ENCODE measurements around the gene FRMPD4. TPM values are rescaled to one million over a fixed set of nuclear protein-coding genes. Genes with fewer than 3 reads are reported as not detected.

FRMPD4 gene
- total RNA-seq, 2 donors from 2014 or later, result not detected

DNA sequence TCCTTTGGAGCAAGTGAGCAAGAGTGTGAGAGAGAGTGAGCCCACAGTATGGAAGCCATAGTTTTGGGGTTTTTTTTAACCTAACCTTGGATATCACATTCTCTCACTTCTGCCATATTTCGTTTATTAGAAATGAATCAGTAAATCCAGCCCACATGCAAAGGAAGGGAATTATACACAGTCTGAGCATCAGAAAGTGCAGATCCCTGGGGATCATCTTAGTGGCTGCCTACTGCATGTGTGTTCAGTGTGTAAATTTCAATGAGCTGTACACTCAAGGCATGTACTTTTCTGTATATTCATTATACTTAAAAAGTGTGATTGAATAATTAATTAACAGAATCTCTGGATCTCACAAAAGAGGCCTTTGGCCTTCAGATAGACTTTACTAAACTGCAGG is 519.2 kb downstream of the FRMPD4 start:
- Mint-ChIP-seq H3K9me3 (no peaks in the 10 kb centered on the region), H3K4me3 (no peak overlapping the region), H3K4me1 (no peaks in the 10 kb centered on the region), H3K27ac (no peak overlapping the region), H3K36me3 (ENCODE audit: low read depth) (no peaks in the 10 kb centered on the region), H3K27me3 (peaks cover 4% of the 10 kb centered on the region)
- no peak for ATAC-seq (replicated peaks)

GRCh38 chrX:12657881-12658280 is 519.6 kb downstream of the FRMPD4 start:
- H3K27me3 Mint-ChIP-seq, result peaks cover 4% of the 10 kb centered on the region
- no peak overlapping the region for H3K27ac Mint-ChIP-seq
- H3K36me3 Mint-ChIP-seq (ENCODE audit: low read depth), result no peaks in the 10 kb centered on the region
- peak; percentile 18 for ATAC-seq (replicated peaks)
- no peaks in the 10 kb centered on the region for H3K9me3 Mint-ChIP-seq
- no peak overlapping the region for H3K4me3 Mint-ChIP-seq
- H3K4me1 Mint-ChIP-seq, result no peaks in the 10 kb centered on the region

DNA sequence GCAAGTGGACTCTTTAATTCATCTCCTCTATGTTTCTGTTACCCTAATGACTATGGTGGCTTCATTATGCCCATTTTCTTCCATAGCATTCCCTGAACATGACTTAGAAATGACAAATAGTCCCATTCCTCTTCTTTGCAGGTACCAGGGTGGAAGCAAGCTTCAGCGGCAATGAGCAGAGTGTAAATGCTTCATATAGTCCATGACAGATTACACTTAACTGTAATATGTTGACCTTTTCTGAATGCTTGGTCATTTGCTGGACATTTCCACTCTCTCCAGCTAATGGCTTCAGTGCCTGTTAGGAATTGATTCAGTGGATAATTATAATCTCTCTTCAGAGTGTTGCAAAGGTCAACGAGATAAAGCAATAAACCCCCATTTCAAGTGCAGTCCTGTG is 523.2 kb downstream of the FRMPD4 start:
- H3K4me1 Mint-ChIP-seq, result no peaks in the 10 kb centered on the region
- H3K4me3 Mint-ChIP-seq, result no peak overlapping the region
- no peak for ATAC-seq (replicated peaks)
- H3K9me3 Mint-ChIP-seq, result no peaks in the 10 kb centered on the region
- peaks cover 2% of the 10 kb centered on the region for H3K27me3 Mint-ChIP-seq
- no peak overlapping the region for H3K27ac Mint-ChIP-seq
- no peaks in the 10 kb centered on the region for H3K36me3 Mint-ChIP-seq (ENCODE audit: low read depth)

- Mint-ChIP-seq H3K27me3 (no peaks in the 10 kb centered on the region), H3K4me1 (no peaks in the 10 kb centered on the region), H3K27ac (no peak overlapping the region), H3K9me3 (no peaks in the 10 kb centered on the region), H3K4me3 (no peak overlapping the region), H3K36me3 (ENCODE audit: low read depth) (no peaks in the 10 kb centered on the region)
- ATAC-seq (replicated peaks), result peak; percentile 44
Measured at GRCh38 chrX:12672367-12673106, 534.3 kb downstream of the FRMPD4 start.

DNA sequence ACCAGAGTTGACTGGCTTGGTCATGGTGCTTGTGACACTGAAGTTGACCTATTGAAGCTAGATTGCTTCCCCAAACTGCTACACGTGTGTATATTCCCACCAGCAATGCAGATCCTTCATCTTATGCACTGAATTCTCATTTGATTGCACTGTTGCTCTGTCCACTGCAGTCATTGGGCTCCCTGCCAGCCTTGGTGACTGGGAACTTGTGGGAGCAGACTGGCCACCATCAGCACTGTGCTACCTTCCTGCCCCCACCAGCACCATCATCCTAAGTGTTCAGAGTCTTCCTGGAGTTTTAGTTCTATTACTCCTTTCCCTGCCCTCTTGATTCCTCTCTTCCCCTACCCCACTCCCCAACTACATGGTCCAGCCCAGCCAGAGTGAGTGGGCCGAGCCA is 535.2 kb downstream of the FRMPD4 start:
- no peak for ATAC-seq (replicated peaks)
- no peaks in the 10 kb centered on the region for H3K36me3 Mint-ChIP-seq (ENCODE audit: low read depth)
- H3K4me1 Mint-ChIP-seq, result no peaks in the 10 kb centered on the region
- H3K27ac Mint-ChIP-seq, result no peak overlapping the region
- no peaks in the 10 kb centered on the region for H3K27me3 Mint-ChIP-seq
- no peak overlapping the region for H3K4me3 Mint-ChIP-seq
- no peaks in the 10 kb centered on the region for H3K9me3 Mint-ChIP-seq

GRCh38 chrX:12679522-12679921 is 541.2 kb downstream of the FRMPD4 start:
- Mint-ChIP-seq H3K27me3 (no peaks in the 10 kb centered on the region), H3K9me3 (no peaks in the 10 kb centered on the region), H3K36me3 (ENCODE audit: low read depth) (no peaks in the 10 kb centered on the region), H3K27ac (no peak overlapping the region), H3K4me1 (no peaks in the 10 kb centered on the region), H3K4me3 (no peak overlapping the region)
- no peak for ATAC-seq (replicated peaks)

DNA sequence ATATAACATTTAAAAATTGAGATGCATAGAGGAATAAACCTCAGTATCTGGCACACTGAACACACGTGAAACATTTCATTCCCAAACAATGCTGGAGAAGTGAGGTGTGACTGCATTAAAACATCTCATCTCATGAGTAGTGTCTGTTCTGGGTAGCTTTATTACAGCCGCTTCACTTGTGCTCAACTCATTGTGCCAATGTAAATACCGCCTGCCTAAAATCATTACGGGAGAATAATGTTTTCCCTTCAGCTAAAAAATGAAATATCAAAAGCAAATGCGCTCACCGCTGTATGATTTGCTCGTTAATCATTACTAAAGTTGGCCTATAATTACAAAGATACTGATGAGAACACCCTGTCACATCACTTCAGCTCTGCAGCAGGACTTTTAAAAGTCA is 542.8 kb downstream of the FRMPD4 start:
- no peaks in the 10 kb centered on the region for H3K9me3 Mint-ChIP-seq
- no peak for ATAC-seq (replicated peaks)
- no peaks in the 10 kb centered on the region for H3K36me3 Mint-ChIP-seq (ENCODE audit: low read depth)
- no peak overlapping the region for H3K27ac Mint-ChIP-seq
- no peaks in the 10 kb centered on the region for H3K27me3 Mint-ChIP-seq
- H3K4me3 Mint-ChIP-seq, result no peak overlapping the region
- H3K4me1 Mint-ChIP-seq, result no peaks in the 10 kb centered on the region

DNA sequence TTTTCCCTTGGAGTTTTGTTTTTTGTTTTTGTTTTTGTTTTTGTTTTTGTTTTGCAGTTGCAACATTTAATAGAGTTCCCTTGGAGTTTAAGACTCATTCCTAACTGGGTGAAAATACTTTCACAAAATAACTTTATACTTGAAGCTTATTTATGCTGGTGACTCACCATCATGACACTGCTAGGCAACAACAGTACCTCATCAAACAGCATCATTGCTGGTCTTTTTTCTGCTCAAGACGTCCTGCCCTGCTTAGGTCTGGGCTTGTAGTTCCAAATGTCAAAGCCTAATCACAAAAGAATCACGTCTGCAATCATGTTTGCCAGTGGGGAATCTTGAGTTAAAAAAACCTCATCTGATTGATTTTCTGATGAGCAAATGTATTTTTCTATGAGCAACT is 547.3 kb downstream of the FRMPD4 start:
- H3K4me3 Mint-ChIP-seq, result no peak overlapping the region
- no peaks in the 10 kb centered on the region for H3K4me1 Mint-ChIP-seq
- H3K9me3 Mint-ChIP-seq, result no peaks in the 10 kb centered on the region
- H3K27ac Mint-ChIP-seq, result no peak overlapping the region
- no peaks in the 10 kb centered on the region for H3K36me3 Mint-ChIP-seq (ENCODE audit: low read depth)
- no peaks in the 10 kb centered on the region for H3K27me3 Mint-ChIP-seq
- no peak for ATAC-seq (replicated peaks)

DNA sequence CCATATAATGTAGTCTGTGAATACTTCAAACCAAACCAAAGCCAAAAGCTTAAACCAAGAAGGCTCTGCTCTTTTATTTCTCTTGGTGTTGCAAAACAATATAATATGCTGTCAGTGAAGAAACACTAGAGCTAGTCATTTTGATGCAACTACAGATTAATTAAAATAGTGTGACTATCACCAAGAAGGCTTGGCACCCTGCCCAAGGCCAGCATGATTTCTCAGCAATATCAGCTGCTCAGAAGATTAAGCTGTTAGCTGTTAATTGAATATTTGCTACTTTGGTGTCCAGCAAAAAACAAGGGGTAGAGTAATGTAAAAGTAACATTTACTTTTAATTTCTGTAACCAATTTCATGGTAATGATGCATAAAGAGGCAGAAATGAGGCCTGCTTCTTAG is 548.1 kb downstream of the FRMPD4 start:
- Mint-ChIP-seq H3K27me3 (no peaks in the 10 kb centered on the region), H3K4me3 (no peak overlapping the region), H3K27ac (no peak overlapping the region), H3K36me3 (ENCODE audit: low read depth) (no peaks in the 10 kb centered on the region), H3K4me1 (no peaks in the 10 kb centered on the region), H3K9me3 (no peaks in the 10 kb centered on the region)
- ATAC-seq (replicated peaks), result no peak

- no peak for ATAC-seq (replicated peaks)
- Mint-ChIP-seq H3K4me3 (no peak overlapping the region), H3K27me3 (peaks cover 6% of the 10 kb centered on the region), H3K36me3 (ENCODE audit: low read depth) (no peaks in the 10 kb centered on the region), H3K9me3 (no peaks in the 10 kb centered on the region), H3K27ac (no peak overlapping the region), H3K4me1 (no peaks in the 10 kb centered on the region)
Measured at GRCh38 chrX:12690646-12691045, 552.4 kb downstream of the FRMPD4 start.

DNA sequence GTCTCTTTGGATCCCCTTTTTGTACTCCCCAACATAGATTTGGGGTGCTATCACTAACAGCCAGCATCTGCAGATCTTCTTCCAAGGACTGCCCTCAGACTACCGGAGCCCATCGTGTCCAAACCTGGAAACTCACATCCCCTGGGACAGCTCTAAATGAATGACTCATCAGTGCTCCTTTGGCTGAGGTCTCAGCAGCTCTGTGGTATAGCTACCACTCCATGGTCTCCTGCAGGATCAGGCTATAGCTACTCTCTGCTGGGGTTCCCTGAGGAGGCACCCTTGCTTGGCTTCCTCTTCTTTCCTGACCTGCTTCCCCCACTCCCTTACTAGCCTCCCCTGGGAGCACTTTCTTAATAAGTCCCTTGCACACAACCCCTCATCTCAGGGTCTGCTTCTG is 555.5 kb downstream of the FRMPD4 start:
- H3K4me3 Mint-ChIP-seq, result no peak overlapping the region
- no peak for ATAC-seq (replicated peaks)
- no peak overlapping the region for H3K27ac Mint-ChIP-seq
- no peaks in the 10 kb centered on the region for H3K36me3 Mint-ChIP-seq (ENCODE audit: low read depth)
- no peaks in the 10 kb centered on the region for H3K9me3 Mint-ChIP-seq
- H3K27me3 Mint-ChIP-seq, result peaks cover 12% of the 10 kb centered on the region
- no peaks in the 10 kb centered on the region for H3K4me1 Mint-ChIP-seq

DNA sequence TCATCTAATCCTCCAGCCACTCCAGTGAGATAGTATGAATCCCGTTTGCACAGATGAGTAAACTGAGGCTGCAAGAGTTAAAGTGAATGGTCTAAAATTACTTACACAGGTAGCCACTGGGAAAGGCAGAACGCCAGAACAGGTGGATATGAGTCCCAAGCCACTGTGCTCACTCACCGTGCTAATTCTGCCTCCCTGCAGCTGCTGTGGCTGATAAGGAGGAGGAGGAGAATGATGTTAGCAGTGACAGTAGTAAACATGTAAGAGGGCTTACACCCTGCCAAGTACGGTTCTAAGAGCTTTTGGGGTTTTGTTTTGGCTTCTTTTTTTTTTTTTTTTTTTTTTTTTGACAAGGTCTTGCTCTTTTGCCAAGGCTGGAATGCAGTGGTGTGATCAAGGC is 562.5 kb downstream of the FRMPD4 start:
- no peak for ATAC-seq (replicated peaks)

DNA sequence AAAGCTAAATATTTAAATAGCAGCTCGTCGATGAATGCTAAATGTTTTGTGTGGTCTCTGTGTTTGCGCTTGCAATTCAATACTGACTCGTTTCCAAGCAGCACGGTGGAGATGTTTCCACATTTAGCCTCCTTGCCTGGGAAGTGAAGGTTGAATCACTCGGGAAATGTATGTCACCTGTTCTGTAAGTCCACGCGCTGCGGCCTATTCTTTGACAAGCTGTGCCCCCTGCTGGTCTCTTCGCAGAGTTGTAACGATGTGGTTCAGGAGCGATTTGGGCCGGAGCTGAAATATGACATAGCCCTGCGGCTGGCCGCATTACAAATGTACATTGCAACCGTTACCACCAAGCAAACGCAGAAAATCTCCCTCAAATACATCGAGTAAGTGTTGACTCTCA is 563.4 kb downstream of the FRMPD4 start:
- no peaks in the 10 kb centered on the region for H3K4me1 Mint-ChIP-seq
- no peak overlapping the region for H3K4me3 Mint-ChIP-seq
- peaks cover 11% of the 10 kb centered on the region for H3K27me3 Mint-ChIP-seq
- H3K27ac Mint-ChIP-seq, result no peak overlapping the region
- ATAC-seq (replicated peaks), result no peak
- H3K9me3 Mint-ChIP-seq, result no peaks in the 10 kb centered on the region
- H3K36me3 Mint-ChIP-seq (ENCODE audit: low read depth), result no peaks in the 10 kb centered on the region

More for the DNA sequence above, 562.5 kb downstream of the FRMPD4 start:
- Mint-ChIP-seq H3K27ac (no peak overlapping the region), H3K36me3 (ENCODE audit: low read depth) (no peaks in the 10 kb centered on the region), H3K27me3 (peaks cover 16% of the 10 kb centered on the region), H3K4me3 (no peak overlapping the region), H3K9me3 (no peaks in the 10 kb centered on the region), H3K4me1 (no peaks in the 10 kb centered on the region)

DNA sequence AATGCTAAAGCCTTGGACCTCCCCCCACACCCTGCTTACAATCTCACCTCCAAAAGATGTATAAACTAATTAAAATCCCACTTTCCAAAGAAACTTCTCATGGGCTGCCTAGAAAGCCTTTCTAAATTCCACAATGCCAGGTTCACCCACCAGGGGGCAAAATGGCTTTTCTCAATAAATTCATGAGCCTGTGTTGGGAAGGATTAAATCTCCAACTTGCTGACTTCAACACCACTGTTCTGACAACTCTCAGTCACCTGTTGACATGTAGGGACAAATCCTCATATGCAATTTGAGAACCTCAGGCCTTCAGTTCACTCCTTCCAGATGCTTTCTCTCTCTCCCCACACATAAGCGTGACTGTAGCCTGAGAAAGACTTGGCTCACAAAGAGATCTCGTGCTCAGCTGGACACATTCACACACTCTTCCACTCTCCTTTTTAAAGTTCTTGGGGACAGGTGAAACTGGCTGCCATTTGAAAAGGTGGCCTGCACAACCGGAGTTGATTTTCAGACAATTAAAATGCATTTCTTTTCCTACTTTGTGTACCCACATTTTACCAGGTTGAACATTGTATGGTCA is 564.3 kb downstream of the FRMPD4 start:
- Mint-ChIP-seq H3K4me3 (no peak overlapping the region), H3K9me3 (no peaks in the 10 kb centered on the region), H3K27me3 (peaks cover 9% of the 10 kb centered on the region), H3K4me1 (no peaks in the 10 kb centered on the region), H3K27ac (no peak overlapping the region), H3K36me3 (ENCODE audit: low read depth) (no peaks in the 10 kb centered on the region)
- no peak for ATAC-seq (replicated peaks)

DNA sequence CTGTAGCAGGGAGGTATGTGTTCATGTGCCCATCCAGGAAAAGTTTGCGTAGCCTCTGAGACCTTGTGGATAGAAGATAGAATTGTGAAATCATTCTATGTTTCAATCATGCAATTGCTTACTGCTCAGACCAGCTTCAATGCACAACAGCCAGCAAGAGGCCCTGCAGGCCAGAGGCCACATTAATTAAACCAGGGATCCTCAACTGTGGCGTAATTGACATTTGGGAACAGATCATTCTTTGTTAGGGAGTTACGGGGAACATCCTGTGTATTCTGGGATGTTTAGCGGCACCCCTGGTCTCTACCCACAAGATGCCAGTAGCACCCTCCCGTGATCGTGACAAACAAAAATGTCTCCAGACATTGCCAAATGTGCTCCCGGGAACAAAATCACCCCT is 566.4 kb downstream of the FRMPD4 start:
- H3K9me3 Mint-ChIP-seq, result no peaks in the 10 kb centered on the region
- no peaks in the 10 kb centered on the region for H3K4me1 Mint-ChIP-seq
- no peaks in the 10 kb centered on the region for H3K36me3 Mint-ChIP-seq (ENCODE audit: low read depth)
- H3K27ac Mint-ChIP-seq, result no peak overlapping the region
- no peak for ATAC-seq (replicated peaks)
- no peak overlapping the region for H3K4me3 Mint-ChIP-seq
- H3K27me3 Mint-ChIP-seq, result peaks cover 9% of the 10 kb centered on the region

Data from activated T-helper 17 cell treated with anti-CD3 and anti-CD28 coated beads, Interleukin-2, amount 50 U/mL, for 72 hours (primary cell).